GM18505 (cell line): ENCODE results near the gene SLC37A1.

Source experiments
- ATAC-seq: cut with Tn5 transposase; IDR thresholded peaks from one replicate; pipeline ENCODE4 v1.9.1; 2021; ENCODE audit not compliant: unreplicated experiment
- POLR2A ChIP-seq: IDR thresholded peaks from 4 replicates; pipeline ENCODE4 v1.6.1; 2011; ENCODE audit warnings: borderline replicate concordance; ENCODE audit not compliant: insufficient read depth, insufficient read length; ENCODE audit errors: extremely low read depth

SLC37A1 gene

GRCh38 chr21:42553435-42553834 is 39.8 kb downstream of the SLC37A1 start:
- no peak for ATAC-seq
- TF ChIP-seq POLR2A = no peak

- TF ChIP-seq POLR2A = no peak
- no peak for ATAC-seq
Measured at GRCh38 chr21:42554251-42554961, 40.8 kb downstream of the SLC37A1 start.

DNA sequence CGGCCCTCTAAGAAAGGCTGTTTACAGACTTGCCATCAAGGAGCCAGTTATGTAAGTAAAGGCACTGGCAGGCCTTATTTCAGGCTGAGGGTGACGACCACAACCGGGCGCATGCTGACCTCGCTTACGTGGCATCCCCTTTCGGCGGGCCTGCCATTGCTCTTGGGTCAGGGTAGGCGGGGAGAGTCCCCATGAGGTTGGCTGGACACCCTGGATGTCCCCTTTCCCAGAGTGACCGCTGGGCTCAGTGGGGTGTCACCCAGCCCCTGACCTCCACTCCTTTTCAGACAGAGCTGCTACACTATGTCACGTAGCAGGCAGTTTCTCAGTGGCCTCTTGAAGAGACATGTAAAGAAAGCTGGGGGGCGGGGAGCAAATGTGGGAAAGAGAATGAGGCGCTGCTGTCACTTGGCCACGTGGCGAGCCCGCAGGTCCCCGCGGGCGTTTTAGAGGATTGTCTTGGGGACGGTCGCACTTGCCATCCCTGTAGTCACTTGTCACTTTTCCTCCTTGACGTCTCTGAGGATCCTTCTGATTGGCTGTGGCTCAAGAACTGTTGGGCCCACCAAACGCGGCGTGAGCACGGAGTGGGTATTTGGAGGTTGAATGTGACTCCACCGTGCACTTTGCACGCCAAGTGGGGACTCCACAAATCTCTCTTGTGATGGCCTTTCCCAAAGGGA is 42.2 kb downstream of the SLC37A1 start:
- ATAC-seq = no peak
- TF ChIP-seq POLR2A = no peak

GRCh38 chr21:42556476-42556875 is 42.8 kb downstream of the SLC37A1 start:
- TF ChIP-seq POLR2A = no peak
- no peak for ATAC-seq

GRCh38 chr21:42556960-42557359 is 43.3 kb downstream of the SLC37A1 start:
- no peak for ATAC-seq
- TF ChIP-seq POLR2A = no peak

DNA sequence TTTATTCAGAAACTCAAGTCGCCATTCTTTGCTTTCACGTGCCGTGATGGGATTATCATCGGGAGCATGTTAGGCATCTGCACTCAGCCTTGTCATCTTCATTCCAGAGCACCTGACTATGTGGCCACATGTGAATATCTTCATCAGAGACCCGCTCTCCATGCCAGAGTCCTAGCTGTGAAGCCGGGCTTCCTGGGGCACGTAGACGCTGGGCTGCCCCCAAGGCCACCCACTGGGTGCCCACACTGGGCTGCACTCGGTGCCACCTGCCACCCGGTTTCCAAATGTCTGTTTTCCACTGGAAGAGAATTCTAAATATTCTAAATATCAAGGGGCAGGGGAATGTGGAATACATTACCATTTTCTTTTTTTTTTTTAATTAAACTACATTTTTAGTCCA is 43.8 kb downstream of the SLC37A1 start:
- ATAC-seq = no peak
- no peak for TF ChIP-seq POLR2A

DNA sequence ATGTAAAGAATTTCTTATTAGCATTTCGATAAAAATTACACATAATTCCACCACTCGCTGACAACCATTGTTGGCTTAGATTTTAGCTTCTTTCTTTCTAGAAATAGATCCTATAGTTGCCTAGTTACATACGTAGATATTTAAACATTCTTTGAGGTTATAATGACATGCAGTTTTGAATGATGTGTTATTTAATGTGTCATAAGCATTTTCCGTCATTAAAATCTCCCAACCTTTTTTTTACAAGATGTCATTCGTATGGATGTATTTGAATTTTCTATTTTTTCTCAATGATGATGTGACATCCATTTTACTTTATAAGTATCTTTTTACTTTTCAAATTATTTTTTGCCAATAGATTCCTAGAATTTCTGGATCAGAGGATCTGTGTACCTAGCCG is 44.7 kb downstream of the SLC37A1 start:
- no peak for ATAC-seq
- TF ChIP-seq POLR2A = no peak

- TF ChIP-seq POLR2A = no peak
Measured at GRCh38 chr21:42558846-42559245, 45.2 kb downstream of the SLC37A1 start.

GRCh38 chr21:42559326-42559725 is 45.7 kb downstream of the SLC37A1 start:
- no peak for TF ChIP-seq POLR2A
- ATAC-seq = no peak

More at GRCh38 chr21:42558846-42559245, 45.2 kb downstream of the SLC37A1 start:
- no peak for ATAC-seq

GRCh38 chr21:42560517-42561179 is 47.0 kb downstream of the SLC37A1 start:
- TF ChIP-seq POLR2A = no peak
- no peak for ATAC-seq

DNA sequence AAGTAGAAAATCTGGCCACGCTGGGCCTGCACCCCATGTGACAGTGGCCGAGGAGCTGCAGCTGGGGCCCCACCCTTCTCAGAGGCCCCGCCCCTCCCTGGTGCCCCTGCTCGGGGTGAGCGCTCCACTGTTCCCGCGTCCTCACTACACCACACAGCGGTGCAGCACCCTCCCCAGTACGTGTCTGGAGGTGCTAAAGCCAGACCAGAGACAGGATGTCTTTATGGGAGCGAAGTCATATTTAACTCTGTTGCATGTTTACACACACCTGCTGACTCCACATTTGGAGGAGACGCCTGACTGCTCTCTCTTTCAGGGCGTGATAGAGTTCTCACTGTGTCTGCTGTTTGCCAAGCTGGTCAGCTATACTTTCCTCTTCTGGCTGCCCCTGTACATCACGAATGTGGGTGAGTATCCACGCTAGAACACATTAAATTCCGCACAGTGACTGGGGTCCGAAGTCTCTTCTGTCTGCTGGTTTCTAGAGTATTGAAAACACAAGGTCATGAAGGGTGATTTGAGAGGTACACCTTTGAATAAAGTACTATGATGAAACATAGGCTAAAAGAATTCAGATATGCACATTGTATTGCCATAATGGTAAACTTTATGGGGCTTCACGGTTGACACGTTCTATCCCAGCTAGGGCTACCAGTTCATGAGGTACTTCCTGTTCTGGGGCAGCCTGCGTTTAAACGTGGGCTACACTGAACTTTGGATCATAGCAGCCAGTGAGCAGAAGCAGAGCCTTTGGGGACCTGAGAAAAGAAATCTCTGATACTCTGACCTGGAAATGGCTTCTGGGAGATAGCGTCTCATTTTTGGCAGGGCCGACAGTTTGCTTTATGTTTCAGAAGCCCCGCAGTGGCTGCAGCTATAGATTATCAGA is 48.4 kb downstream of the SLC37A1 start:
- ATAC-seq = peak; percentile 69
- no peak for TF ChIP-seq POLR2A

DNA sequence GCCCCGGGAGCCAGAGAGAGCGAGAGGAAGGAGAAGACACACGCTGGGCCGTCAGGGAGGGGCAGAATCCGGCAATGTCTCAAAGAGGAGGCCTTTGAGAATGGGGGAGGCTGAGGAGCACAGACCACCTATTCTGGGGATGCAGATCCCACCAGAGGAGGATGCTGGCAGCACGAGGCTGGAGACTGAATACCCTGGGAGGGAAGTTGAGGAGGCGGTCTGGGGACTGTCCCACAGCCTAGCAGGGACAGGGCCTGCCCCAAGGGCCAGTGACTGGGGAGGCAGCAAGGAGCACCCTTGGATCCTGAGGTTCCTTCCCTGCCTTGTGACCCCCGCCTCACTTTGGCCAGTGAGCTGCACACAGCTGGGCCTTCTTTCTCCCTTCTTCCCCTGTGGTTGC is 49.2 kb downstream of the SLC37A1 start:
- no peak for TF ChIP-seq POLR2A
- ATAC-seq = no peak

- no peak for TF ChIP-seq POLR2A
Measured at GRCh38 chr21:42563261-42563660, 49.6 kb downstream of the SLC37A1 start.

More at GRCh38 chr21:42563261-42563660, 49.6 kb downstream of the SLC37A1 start:
- ATAC-seq = no peak
